Measurements from ENCODE around the gene MCM3AP.

Gene MCM3AP

DNA sequence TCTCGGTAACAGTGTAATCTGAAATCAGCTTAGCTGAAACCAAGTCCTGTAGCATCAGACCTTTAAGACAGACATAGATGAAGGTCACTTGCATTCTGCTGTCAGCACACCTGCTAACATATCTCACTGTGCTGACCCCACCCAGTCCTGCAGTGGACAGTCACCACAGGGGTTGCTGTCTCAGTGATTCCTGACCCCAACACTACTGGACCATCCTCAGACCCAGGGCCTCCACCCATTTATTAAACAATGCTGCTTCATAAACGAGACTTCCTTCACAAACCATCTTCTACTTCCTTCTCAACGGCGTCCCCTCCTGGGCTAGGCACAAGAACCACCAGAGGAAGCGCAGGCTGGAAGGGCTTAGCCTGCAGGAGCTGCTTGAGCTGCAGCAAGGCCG, 39.1 kb downstream of the MCM3AP start:
- TF ChIP-seq SNAI2 (CRISPR knock-in tag; IDR thresholded peaks at IDR 0.05) (no peak), TCF4 (CRISPR knock-in tag; IDR thresholded peaks at IDR 0.05; ENCODE audit: borderline replicate concordance) (no peak), ARNTL (CRISPR knock-in tag; IDR thresholded peaks at IDR 0.05; ENCODE audit: borderline replicate concordance, low read depth) (no peak), BACH2 (CRISPR knock-in tag; IDR thresholded peaks at IDR 0.05; ENCODE audit: borderline replicate concordance) (no peak), ZNF70 (CRISPR knock-in tag; IDR thresholded peaks at IDR 0.05) (no peak), ZNF8 (CRISPR knock-in tag; IDR thresholded peaks at IDR 0.05) (no peak), PPARA (CRISPR knock-in tag; IDR thresholded peaks at IDR 0.05; ENCODE audit: borderline replicate concordance) (no peak), GLIS3 (CRISPR knock-in tag; IDR thresholded peaks at IDR 0.05) (no peak)

GRCh38 chr21:46245213-46245915, 40.0 kb downstream of the MCM3AP start:
- TF ChIP-seq PPARA (CRISPR knock-in tag; IDR thresholded peaks at IDR 0.05; ENCODE audit: borderline replicate concordance), result no peak
- no peak for TF ChIP-seq ZNF70 (CRISPR knock-in tag; IDR thresholded peaks at IDR 0.05)
- no peak; the same call in 2 of the 3 replicates for ATAC-seq

More for the DNA sequence above, 39.1 kb downstream of the MCM3AP start:
- no peak for ATAC-seq

GRCh38 chr21:46244602-46245001, 40.8 kb downstream of the MCM3AP start:
- TF ChIP-seq, protein P1, sequence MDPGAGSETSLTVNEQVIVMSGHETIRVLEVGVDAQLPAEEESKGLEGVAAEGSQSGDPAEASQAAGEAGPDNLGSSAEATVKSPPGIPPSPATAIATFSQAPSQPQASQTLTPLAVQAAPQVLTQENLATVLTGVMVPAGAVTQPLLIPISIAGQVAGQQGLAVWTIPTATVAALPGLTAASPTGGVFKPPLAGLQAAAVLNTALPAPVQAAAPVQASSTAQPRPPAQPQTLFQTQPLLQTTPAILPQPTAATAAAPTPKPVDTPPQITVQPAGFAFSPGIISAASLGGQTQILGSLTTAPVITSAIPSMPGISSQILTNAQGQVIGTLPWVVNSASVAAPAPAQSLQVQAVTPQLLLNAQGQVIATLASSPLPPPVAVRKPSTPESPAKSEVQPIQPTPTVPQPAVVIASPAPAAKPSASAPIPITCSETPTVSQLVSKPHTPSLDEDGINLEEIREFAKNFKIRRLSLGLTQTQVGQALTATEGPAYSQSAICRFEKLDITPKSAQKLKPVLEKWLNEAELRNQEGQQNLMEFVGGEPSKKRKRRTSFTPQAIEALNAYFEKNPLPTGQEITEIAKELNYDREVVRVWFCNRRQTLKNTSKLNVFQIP (CRISPR knock-in tag; IDR thresholded peaks at IDR 0.05; ENCODE audit: borderline replicate concordance, low read depth), result no peak
- TF ChIP-seq BACH2 (CRISPR knock-in tag; IDR thresholded peaks at IDR 0.05; ENCODE audit: borderline replicate concordance) (no peak), ARNTL (CRISPR knock-in tag; IDR thresholded peaks at IDR 0.05; ENCODE audit: borderline replicate concordance, low read depth) (no peak), ZNF8 (CRISPR knock-in tag; IDR thresholded peaks at IDR 0.05) (no peak), TCF4 (CRISPR knock-in tag; IDR thresholded peaks at IDR 0.05; ENCODE audit: borderline replicate concordance) (no peak), ZC3H10 (CRISPR knock-in tag; IDR thresholded peaks at IDR 0.05) (no peak), TOX (CRISPR knock-in tag; IDR thresholded peaks at IDR 0.05; ENCODE audit: borderline replicate concordance) (no peak), GLIS3 (CRISPR knock-in tag; IDR thresholded peaks at IDR 0.05) (no peak), ZFP3 (CRISPR knock-in tag; IDR thresholded peaks at IDR 0.05) (no peak), TSHZ2 (CRISPR knock-in tag; IDR thresholded peaks at IDR 0.05) (no peak)
- TF ChIP-seq, protein P2, sequence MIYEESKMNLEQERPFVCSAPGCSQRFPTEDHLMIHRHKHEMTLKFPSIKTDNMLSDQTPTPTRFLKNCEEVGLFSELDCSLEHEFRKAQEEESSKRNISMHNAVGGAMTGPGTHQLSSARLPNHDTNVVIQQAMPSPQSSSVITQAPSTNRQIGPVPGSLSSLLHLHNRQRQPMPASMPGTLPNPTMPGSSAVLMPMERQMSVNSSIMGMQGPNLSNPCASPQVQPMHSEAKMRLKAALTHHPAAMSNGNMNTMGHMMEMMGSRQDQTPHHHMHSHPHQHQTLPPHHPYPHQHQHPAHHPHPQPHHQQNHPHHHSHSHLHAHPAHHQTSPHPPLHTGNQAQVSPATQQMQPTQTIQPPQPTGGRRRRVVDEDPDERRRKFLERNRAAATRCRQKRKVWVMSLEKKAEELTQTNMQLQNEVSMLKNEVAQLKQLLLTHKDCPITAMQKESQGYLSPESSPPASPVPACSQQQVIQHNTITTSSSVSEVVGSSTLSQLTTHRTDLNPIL (CRISPR knock-in tag; IDR thresholded peaks at IDR 0.05; ENCODE audit: low read depth), result no peak
- TF ChIP-seq, protein P3, sequence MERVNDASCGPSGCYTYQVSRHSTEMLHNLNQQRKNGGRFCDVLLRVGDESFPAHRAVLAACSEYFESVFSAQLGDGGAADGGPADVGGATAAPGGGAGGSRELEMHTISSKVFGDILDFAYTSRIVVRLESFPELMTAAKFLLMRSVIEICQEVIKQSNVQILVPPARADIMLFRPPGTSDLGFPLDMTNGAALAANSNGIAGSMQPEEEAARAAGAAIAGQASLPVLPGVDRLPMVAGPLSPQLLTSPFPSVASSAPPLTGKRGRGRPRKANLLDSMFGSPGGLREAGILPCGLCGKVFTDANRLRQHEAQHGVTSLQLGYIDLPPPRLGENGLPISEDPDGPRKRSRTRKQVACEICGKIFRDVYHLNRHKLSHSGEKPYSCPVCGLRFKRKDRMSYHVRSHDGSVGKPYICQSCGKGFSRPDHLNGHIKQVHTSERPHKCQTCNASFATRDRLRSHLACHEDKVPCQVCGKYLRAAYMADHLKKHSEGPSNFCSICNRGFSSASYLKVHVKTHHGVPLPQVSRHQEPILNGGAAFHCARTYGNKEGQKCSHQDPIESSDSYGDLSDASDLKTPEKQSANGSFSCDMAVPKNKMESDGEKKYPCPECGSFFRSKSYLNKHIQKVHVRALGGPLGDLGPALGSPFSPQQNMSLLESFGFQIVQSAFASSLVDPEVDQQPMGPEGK (CRISPR knock-in tag; IDR thresholded peaks at IDR 0.05; ENCODE audit: borderline replicate concordance), result no peak
- TF ChIP-seq, protein P4, sequence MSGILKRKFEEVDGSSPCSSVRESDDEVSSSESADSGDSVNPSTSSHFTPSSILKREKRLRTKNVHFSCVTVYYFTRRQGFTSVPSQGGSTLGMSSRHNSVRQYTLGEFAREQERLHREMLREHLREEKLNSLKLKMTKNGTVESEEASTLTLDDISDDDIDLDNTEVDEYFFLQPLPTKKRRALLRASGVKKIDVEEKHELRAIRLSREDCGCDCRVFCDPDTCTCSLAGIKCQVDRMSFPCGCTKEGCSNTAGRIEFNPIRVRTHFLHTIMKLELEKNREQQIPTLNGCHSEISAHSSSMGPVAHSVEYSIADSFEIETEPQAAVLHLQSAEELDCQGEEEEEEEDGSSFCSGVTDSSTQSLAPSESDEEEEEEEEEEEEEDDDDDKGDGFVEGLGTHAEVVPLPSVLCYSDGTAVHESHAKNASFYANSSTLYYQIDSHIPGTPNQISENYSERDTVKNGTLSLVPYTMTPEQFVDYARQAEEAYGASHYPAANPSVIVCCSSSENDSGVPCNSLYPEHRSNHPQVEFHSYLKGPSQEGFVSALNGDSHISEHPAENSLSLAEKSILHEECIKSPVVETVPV (CRISPR knock-in tag; IDR thresholded peaks at IDR 0.05), result no peak
- no peak for ATAC-seq

- TF ChIP-seq, protein P2 (CRISPR knock-in tag; IDR thresholded peaks at IDR 0.05; ENCODE audit: low read depth), result no peak
- no peak for ATAC-seq
Measured at GRCh38 chr21:46243960-46244361, 41.5 kb downstream of the MCM3AP start.
